ENCODE data around the gene MTF2.

MTF2 gene

DNA sequence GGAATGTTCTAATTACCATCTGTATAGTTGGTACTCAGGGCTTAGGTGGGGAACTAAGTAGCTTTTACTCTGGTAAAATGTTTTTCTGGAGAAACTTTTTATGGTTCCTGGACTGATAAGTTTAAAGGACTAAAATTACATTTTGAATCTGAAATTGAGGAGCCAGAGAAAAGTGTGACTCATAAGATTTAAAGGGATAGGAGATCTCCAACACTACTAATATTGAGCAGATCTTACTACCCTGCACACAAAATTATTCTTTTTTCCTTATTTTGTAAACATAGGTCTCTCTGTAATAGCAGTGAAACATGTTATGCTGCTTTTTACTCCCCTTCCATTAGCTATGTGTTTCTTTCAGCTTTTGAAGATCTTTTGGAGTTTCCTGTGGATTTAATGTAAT, 32.5 kb downstream of the MTF2 start:
- no peak for TF ChIP-seq EZH2phosphoT487 (IDR thresholded peaks at IDR 0.05; ENCODE audit: low read depth)
- TF ChIP-seq, protein P1, sequence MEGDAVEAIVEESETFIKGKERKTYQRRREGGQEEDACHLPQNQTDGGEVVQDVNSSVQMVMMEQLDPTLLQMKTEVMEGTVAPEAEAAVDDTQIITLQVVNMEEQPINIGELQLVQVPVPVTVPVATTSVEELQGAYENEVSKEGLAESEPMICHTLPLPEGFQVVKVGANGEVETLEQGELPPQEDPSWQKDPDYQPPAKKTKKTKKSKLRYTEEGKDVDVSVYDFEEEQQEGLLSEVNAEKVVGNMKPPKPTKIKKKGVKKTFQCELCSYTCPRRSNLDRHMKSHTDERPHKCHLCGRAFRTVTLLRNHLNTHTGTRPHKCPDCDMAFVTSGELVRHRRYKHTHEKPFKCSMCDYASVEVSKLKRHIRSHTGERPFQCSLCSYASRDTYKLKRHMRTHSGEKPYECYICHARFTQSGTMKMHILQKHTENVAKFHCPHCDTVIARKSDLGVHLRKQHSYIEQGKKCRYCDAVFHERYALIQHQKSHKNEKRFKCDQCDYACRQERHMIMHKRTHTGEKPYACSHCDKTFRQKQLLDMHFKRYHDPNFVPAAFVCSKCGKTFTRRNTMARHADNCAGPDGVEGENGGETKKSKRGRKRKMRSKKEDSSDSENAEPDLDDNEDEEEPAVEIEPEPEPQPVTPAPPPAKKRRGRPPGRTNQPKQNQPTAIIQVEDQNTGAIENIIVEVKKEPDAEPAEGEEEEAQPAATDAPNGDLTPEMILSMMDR (IDR thresholded peaks at IDR 0.05; ENCODE audit: low read depth, low read length), result no peak
- H3K9ac ChIP-seq (ENCODE audit: low read length), result no peak overlapping the region
- peaks cover 73% of the 10 kb centered on the region for H3K79me2 ChIP-seq (ENCODE audit: low read length)
- H3K4me3 ChIP-seq (ENCODE audit: low read length), result no peak overlapping the region
- H3K9me3 ChIP-seq (ENCODE audit: insufficient read depth, low read length), result no peaks in the 10 kb centered on the region
- no peaks in the 10 kb centered on the region for H3K4me1 ChIP-seq (ENCODE audit: low read length)
- H3K36me3 ChIP-seq (replicated peaks; ENCODE audit: low read depth, low read length), result peaks cover 24% of the 10 kb centered on the region
- no peak overlapping the region for H3K27ac ChIP-seq (ENCODE audit: low read length)
- no peak overlapping the region for H2AFZ ChIP-seq (ENCODE audit: low read depth, low read length)
- H3K27me3 ChIP-seq (ENCODE audit: low read depth, low read length), result no peaks in the 10 kb centered on the region
- H3K4me2 ChIP-seq (ENCODE audit: low read length), result no peak overlapping the region
- H4K20me1 ChIP-seq (ENCODE audit: insufficient read depth, low read length), result peaks cover 29% of the 10 kb centered on the region

DNA sequence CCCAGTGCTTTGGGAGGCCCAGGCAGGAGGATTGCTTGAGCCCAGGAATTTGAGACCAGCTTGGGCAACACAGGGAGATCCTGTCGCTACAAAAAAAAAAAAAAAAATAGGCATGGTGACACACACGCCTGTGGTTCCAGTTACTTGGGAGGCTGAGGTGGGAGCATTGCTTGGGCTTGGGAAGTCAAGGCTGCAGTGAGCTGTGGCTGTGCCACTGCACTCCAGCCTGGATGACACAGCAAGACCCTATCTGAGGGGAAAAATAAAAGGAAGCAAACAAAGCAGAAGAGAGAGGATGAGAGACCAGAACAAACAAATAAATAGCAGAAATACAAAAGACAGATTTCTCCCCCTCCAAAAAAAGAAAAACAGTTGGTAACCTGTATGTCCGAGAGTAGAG, 34.0 kb downstream of the MTF2 start:
- H3K9me3 ChIP-seq (ENCODE audit: insufficient read depth, low read length), result no peaks in the 10 kb centered on the region
- H4K20me1 ChIP-seq (ENCODE audit: insufficient read depth, low read length), result peaks cover 28% of the 10 kb centered on the region
- H3K4me3 ChIP-seq (ENCODE audit: low read length), result no peak overlapping the region
- no peaks in the 10 kb centered on the region for H3K27me3 ChIP-seq (ENCODE audit: low read depth, low read length)
- no peak overlapping the region for H3K4me2 ChIP-seq (ENCODE audit: low read length)
- no peaks in the 10 kb centered on the region for H3K4me1 ChIP-seq (ENCODE audit: low read length)
- no peak overlapping the region for H3K27ac ChIP-seq (ENCODE audit: low read length)
- H3K79me2 ChIP-seq (ENCODE audit: low read length), result peaks cover 58% of the 10 kb centered on the region
- no peak overlapping the region for H3K9ac ChIP-seq (ENCODE audit: low read length)
- H2AFZ ChIP-seq (ENCODE audit: low read depth, low read length), result no peak overlapping the region
- TF ChIP-seq, protein P1 (IDR thresholded peaks at IDR 0.05; ENCODE audit: low read depth, low read length), result no peak
- TF ChIP-seq EZH2phosphoT487 (IDR thresholded peaks at IDR 0.05; ENCODE audit: low read depth), result no peak
- H3K36me3 ChIP-seq (replicated peaks; ENCODE audit: low read depth, low read length), result peaks cover 20% of the 10 kb centered on the region

DNA sequence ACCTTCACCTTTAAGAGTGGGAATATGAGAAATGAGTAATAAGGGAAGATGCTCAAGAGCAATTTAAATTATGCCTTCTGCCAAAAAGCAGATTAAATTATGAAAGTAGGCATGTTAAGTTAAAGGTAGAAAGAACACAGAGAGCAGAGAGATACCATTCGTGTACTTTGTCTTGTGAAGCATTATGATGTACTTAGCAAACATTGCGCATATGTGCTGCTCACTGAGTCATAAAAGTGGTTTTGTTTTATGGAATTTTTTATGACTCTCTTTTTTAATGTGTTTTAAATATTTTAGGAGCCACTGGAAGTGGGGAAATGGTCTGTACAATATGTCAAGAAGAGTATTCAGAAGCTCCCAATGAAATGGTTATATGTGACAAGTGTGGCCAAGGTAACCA, 35.3 kb downstream of the MTF2 start:
- H3K9ac ChIP-seq (ENCODE audit: low read length), result no peak overlapping the region
- no peak overlapping the region for H3K4me2 ChIP-seq (ENCODE audit: low read length)
- H3K36me3 ChIP-seq (replicated peaks; ENCODE audit: low read depth, low read length), result peaks cover 15% of the 10 kb centered on the region
- H3K4me1 ChIP-seq (ENCODE audit: low read length), result no peaks in the 10 kb centered on the region
- H3K4me3 ChIP-seq (ENCODE audit: low read length), result no peak overlapping the region
- peaks cover 22% of the 10 kb centered on the region for H4K20me1 ChIP-seq (ENCODE audit: insufficient read depth, low read length)
- peaks cover 45% of the 10 kb centered on the region for H3K79me2 ChIP-seq (ENCODE audit: low read length)
- no peaks in the 10 kb centered on the region for H3K9me3 ChIP-seq (ENCODE audit: insufficient read depth, low read length)
- no peak overlapping the region for H2AFZ ChIP-seq (ENCODE audit: low read depth, low read length)
- H3K27me3 ChIP-seq (ENCODE audit: low read depth, low read length), result no peaks in the 10 kb centered on the region
- TF ChIP-seq, protein P1 (IDR thresholded peaks at IDR 0.05; ENCODE audit: low read depth, low read length), result no peak
- no peak for TF ChIP-seq EZH2phosphoT487 (IDR thresholded peaks at IDR 0.05; ENCODE audit: low read depth)
- no peak overlapping the region for H3K27ac ChIP-seq (ENCODE audit: low read length)

DNA sequence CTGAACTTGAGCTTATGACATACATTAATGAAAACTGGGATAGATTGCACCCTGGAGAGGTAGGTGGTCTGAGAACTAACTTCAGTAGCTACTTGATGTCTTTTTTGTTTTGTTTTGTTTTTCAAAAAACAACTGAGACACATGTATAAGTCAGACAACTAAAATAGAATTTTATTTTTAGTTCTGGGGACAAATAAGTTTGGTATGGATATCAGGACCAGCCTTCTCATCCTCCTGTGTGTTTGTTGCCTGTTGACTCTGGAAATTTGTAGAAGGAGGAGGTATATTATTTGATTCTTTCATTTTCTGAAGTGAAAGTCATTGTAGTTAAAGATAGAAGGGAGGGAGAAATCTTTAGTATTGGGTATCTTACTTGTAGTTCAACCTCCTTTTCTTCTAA, 41.5 kb downstream of the MTF2 start:
- TF ChIP-seq EZH2phosphoT487 (IDR thresholded peaks at IDR 0.05; ENCODE audit: low read depth), result no peak
- TF ChIP-seq, protein P1 (IDR thresholded peaks at IDR 0.05; ENCODE audit: low read depth, low read length), result no peak
- Histone ChIP-seq H3K36me3 (replicated peaks; ENCODE audit: low read depth, low read length) (peaks cover 15% of the 10 kb centered on the region), H3K9ac (ENCODE audit: low read length) (no peak overlapping the region), H2AFZ (ENCODE audit: low read depth, low read length) (no peak overlapping the region), H3K4me3 (ENCODE audit: low read length) (no peak overlapping the region), H3K4me1 (ENCODE audit: low read length) (no peaks in the 10 kb centered on the region), H3K4me2 (ENCODE audit: low read length) (no peak overlapping the region), H4K20me1 (ENCODE audit: insufficient read depth, low read length) (no peaks in the 10 kb centered on the region), H3K27me3 (ENCODE audit: low read depth, low read length) (no peaks in the 10 kb centered on the region), H3K27ac (ENCODE audit: low read length) (no peak overlapping the region), H3K79me2 (ENCODE audit: low read length) (no peaks in the 10 kb centered on the region), H3K9me3 (ENCODE audit: insufficient read depth, low read length) (no peaks in the 10 kb centered on the region)

All from OCI-LY3 (cell line).